Activated T-cell treated with anti-CD3 and anti-CD28 coated beads, Interleukin-2, amount 50 U/mL, for 24 hours (primary cell): ENCODE measurements around the gene FAM111A.
"Not testable (repeated sequence)": the region's sequence is repeated elsewhere in the genome, so short reads cannot be mapped to it uniquely, and the experiment has no call there.

ENCODE experiments used
- DNase-seq: peaks from one replicate; pipeline ENCODE4 v3.0.0-alpha.2; 2020
- H3K27ac Mint-ChIP-seq: 2 replicates; pipeline ENCODE4 v1.8.0; 2020; ENCODE audit warnings: mild to moderate bottlenecking, mixed read lengths
- H3K27me3 Mint-ChIP-seq: 2 replicates; pipeline ENCODE4 v1.8.0; 2020; ENCODE audit warnings: mixed read lengths
- H3K36me3 Mint-ChIP-seq: 2 replicates; pipeline ENCODE4 v1.8.0; 2020; ENCODE audit warnings: low read depth, mixed read lengths
- H3K4me1 Mint-ChIP-seq: 2 replicates; pipeline ENCODE4 v1.8.0; 2020; ENCODE audit warnings: low read depth, mixed read lengths
- H3K4me3 Mint-ChIP-seq: 2 replicates; pipeline ENCODE4 v1.8.0; 2020; ENCODE audit warnings: mild to moderate bottlenecking, moderate library complexity, mixed read lengths
- H3K9me3 Mint-ChIP-seq: 2 replicates; pipeline ENCODE4 v1.8.0; 2020; ENCODE audit warnings: mixed read lengths

The FAM111A gene

DNA sequence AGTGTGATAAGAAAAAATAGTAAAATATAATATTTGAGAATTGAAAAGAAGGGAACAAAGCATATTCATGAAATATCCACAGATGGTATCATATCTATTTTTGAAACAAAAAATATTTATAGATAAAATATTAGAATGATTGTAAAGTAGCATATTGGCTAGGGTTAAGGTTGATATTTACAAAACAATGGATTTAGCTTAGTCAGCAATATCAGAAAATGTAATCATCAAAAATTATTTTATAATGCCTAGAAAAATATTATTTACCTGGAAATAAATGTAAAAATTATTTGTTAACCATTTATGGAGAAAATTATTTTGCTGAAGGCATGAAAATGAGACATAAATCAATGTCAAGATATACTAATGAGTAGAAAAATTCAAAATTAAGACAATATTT lies 22.8 kb upstream of the FAM111A start:
- H3K4me1 Mint-ChIP-seq = no peaks in the 10 kb centered on the region
- DNase-seq = no peak
- peaks cover 60% of the 10 kb centered on the region for H3K36me3 Mint-ChIP-seq
- no peak overlapping the region for H3K4me3 Mint-ChIP-seq
- no peaks in the 10 kb centered on the region for H3K27me3 Mint-ChIP-seq
- peaks cover 16% of the 10 kb centered on the region for H3K9me3 Mint-ChIP-seq
- H3K27ac Mint-ChIP-seq = no peak overlapping the region

DNA sequence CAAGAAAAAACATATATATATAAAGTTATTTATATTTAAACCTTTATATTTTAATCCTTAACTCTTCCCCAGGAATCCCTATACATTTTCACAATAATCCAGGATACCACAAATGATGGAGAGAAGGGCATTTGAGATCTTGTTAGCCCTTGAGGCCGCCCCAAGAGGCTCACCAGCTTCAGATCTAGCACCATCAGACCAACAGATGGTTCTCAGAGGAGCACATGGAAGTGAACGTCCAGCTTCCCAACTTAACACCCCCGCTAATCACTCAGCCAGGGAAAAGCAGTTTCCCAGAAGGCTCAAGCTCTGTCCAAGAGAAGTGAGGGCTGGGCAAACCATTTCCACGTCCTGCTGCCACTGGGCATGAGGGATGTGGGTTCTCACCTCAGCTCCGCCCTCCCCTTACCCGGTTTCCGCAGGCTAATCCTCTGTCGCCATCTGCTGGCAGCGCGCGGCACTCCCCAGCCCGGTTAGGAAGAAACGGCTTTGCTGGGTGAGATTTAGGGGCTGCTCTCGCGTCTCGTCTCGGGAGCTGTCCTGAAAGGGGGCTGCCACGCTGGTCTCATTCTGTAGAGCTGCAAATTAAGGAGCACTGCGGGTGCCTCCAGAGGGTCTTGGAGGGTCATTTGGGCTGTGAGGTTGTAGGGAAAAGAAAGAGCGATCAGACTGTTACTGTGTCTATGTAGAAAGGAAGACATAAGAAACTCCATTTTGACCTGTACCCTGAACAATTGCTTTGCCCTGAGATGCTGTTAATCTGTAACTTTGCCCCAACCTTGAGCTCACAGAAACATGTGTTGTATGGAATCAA lies 6.8 kb upstream of the FAM111A start:
- Mint-ChIP-seq H3K27me3 (no peaks in the 10 kb centered on the region), H3K27ac (no peak overlapping the region), H3K4me3 (peak overlapping the region; percentile 45), H3K4me1 (peaks cover 7% of the 10 kb centered on the region), H3K36me3 (peaks cover 62% of the 10 kb centered on the region), H3K9me3 (peaks cover 8% of the 10 kb centered on the region)
- peak; percentile 95 for DNase-seq

DNA sequence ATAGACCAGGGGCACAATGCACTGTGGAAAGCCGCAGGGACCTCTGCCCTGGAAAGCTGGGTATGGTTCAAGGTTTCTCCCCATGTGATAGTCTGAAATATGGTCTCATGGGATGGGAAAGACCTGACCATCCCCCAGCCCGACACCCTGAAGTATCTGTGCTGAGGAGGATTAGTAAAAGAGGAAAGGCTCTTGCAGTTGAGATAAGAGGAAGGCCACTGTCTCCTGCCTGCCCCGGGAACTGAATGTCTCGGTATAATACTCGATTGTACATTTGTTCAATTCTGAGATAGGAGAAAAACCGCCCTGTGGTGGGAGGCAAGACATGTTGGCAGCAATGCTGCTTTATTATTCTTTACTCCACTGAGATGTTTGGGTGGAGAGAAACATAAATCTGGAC lies 6.1 kb upstream of the FAM111A start:
- H3K27ac Mint-ChIP-seq, DNase-seq, H3K4me3 Mint-ChIP-seq, H3K9me3 Mint-ChIP-seq, H3K27me3 Mint-ChIP-seq: not testable (repeated sequence)
- Mint-ChIP-seq H3K4me1 (peaks cover 14% of the 10 kb centered on the region), H3K36me3 (peaks cover 55% of the 10 kb centered on the region)

DNA sequence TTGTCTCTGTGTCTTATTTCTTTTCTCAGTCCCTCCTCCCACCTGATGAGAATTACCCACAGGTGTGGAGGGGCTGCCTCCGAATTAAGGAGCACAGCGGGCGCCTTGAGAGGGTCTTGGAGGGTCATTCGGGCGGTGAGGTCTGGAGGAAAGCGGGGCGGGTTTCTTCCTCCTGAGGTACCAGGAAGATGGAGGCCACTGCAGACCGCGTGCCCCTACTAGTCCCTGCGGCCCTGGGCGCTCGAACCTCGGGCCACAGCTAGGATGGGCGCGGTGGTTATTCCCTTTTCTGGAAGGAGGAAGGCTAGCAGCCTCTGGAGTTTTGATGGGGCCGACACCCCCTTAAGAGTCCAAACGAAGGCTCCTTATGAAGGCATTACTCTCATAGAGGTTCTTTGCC lies 5.5 kb upstream of the FAM111A start:
- DNase-seq = no peak
- Mint-ChIP-seq H3K9me3 (peaks cover 1% of the 10 kb centered on the region), H3K4me1 (peaks cover 21% of the 10 kb centered on the region), H3K36me3 (peaks cover 50% of the 10 kb centered on the region), H3K27ac (no peak overlapping the region), H3K27me3 (no peaks in the 10 kb centered on the region), H3K4me3 (no peak overlapping the region)

DNA sequence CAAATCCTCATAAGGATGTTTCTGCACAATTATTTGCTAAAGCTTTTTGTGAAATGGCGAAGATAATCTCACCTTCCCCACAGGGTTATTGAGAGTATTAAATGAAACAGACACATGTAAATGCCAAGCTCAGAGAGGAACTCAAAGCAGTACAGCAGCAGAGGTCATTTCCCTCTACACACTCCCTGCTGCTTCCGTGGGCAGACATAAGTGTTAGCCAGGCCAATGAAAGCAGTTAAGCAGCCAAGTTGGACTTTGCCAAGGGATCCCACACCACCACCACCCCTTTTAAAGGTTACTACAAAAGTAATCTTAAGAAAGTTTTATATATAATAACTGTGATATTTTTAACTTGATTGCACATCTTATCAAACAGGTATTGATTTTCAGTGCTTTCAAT lies 4.0 kb upstream of the FAM111A start:
- Mint-ChIP-seq H3K27ac (no peak overlapping the region), H3K4me1 (peaks cover 32% of the 10 kb centered on the region), H3K9me3 (no peaks in the 10 kb centered on the region), H3K36me3 (peaks cover 50% of the 10 kb centered on the region), H3K27me3 (no peaks in the 10 kb centered on the region), H3K4me3 (no peak overlapping the region)
- DNase-seq = no peak

DNA sequence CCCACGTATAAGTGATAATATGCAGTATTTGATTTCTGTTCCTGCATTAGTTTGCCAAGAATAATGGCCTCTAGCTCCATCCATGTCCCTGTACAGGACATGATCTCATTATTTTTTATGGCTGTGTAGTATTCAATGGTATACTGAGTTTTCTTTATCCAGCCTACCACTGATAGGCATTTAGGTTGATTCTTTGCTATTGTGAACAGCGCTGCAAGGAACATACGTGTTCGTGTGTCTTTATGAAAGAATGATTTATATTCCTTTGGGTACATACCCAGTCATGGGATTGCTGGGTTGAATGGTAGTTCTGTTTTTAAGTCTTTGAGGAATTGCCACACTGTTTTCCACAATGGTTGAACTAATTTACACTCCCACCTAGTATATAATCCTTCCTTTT lies 1.5 kb upstream of the FAM111A start:
- H3K27me3 Mint-ChIP-seq = no peaks in the 10 kb centered on the region
- peaks cover 52% of the 10 kb centered on the region for H3K36me3 Mint-ChIP-seq
- no peak for DNase-seq
- no peak overlapping the region for H3K27ac Mint-ChIP-seq
- peak overlapping the region; percentile 94 for H3K4me3 Mint-ChIP-seq
- H3K4me1 Mint-ChIP-seq = peaks cover 45% of the 10 kb centered on the region
- no peaks in the 10 kb centered on the region for H3K9me3 Mint-ChIP-seq

DNA sequence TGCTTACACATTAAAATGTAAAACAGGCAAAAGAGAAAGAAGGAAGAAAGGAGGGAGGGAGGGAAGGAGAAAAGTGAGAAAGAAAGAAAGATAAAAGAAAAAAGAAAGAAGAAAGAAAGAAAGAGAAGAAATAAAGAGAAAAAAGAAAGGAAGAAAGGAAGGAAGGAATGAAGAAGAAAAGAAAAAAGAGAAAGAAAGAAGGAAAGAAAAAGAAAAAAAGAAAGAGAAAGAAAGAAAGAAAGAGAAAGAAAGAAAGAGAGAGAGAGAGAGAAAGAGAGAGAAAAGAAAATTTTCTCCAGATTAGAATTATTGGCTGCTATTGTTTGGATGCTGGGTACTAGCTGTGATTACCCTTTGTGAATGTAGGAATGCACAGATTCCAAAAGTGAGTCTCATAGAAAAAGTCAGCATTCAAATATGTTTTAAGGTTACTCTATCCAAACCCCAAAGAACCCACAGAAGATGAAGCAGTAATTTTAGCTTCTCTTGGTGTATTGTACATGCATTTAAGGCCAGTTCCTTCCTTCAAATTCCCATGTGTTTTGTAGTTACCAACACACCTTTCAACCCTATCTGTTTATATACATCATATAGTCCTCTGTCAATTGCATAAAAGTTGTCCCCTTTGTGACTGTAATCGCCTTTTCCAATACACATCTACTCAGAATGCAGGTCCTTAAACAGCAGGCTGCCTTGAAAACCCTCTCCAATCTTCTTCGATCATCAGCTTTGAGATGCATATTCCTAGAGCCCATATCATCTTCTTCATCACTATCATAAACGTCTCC lies 789 bp upstream of the FAM111A start:
- peak overlapping the region; percentile 94 for H3K4me3 Mint-ChIP-seq
- no peaks in the 10 kb centered on the region for H3K9me3 Mint-ChIP-seq
- H3K36me3 Mint-ChIP-seq = peaks cover 59% of the 10 kb centered on the region
- peak overlapping the region; percentile 95 for H3K27ac Mint-ChIP-seq
- H3K4me1 Mint-ChIP-seq = peaks cover 51% of the 10 kb centered on the region
- no peak for DNase-seq
- no peaks in the 10 kb centered on the region for H3K27me3 Mint-ChIP-seq

DNA sequence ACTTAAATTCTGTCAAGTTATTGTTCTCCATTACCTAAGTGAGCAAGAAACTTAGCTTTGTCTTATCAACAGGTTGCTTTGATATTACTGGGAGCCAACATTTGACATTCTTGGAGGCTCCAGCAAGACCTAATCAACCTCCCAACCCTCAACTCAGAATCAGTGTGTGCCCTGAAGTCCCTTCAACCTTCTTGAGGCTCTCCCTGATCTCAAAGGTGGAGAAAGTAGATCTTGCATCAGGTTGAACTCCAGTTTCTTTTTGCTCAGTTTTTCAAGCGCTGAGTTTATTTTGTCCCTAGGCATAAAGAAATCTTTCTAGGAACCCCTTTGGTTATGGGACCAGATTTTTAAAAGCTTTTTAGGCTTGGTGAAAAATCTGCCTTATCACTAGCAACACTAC lies 1.4 kb downstream of the FAM111A start:
- H3K4me3 Mint-ChIP-seq = peak overlapping the region; percentile 94
- peaks cover 67% of the 10 kb centered on the region for H3K36me3 Mint-ChIP-seq
- peaks cover 64% of the 10 kb centered on the region for H3K4me1 Mint-ChIP-seq
- DNase-seq = no peak
- H3K27ac Mint-ChIP-seq = peak overlapping the region; percentile 95
- no peaks in the 10 kb centered on the region for H3K27me3 Mint-ChIP-seq
- H3K9me3 Mint-ChIP-seq = no peaks in the 10 kb centered on the region

DNA sequence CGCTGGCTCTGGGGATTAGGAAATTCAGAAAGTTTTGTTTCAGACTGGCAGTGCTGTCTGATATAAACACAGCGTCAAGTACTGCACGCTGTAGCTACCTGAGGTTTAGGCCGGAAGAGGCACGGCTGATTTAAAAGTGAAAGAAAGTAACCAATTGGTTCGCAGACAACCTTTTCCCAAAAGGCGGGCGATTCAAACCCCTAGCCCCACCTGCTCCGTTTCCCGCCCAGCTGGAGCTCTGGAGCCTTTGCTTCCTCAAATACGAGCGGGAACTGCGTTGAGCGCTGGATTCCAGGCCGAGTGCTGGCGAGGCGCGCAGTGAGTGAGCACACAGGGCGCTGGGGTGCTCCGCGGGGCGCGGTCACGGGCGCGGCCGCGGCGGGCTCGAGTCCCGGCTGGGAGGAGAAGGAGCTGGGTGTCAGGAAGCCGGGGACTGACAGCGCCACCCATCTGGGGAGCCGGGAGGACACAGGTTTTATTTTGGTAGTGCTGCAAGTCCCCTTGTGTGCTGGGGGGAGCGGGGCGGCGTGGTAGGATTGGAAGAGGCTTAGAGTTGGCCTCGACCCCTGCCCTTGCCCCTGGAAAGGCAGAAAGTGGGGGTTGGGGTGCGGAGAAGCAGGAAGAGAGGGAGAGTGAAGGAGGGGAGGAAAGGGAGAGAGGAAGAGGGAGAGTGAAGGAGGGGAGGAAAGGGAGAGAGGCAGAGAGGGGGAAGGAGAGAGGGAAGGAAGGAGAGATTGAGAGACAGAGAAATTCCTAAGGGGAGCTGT lies 2.1 kb downstream of the FAM111A start:
- Mint-ChIP-seq H3K36me3 (peaks cover 70% of the 10 kb centered on the region), H3K27me3 (no peaks in the 10 kb centered on the region), H3K27ac (peak overlapping the region; percentile 95), H3K9me3 (no peaks in the 10 kb centered on the region), H3K4me1 (peaks cover 66% of the 10 kb centered on the region), H3K4me3 (peak overlapping the region; percentile 94)
- DNase-seq = peak; percentile 78

DNA sequence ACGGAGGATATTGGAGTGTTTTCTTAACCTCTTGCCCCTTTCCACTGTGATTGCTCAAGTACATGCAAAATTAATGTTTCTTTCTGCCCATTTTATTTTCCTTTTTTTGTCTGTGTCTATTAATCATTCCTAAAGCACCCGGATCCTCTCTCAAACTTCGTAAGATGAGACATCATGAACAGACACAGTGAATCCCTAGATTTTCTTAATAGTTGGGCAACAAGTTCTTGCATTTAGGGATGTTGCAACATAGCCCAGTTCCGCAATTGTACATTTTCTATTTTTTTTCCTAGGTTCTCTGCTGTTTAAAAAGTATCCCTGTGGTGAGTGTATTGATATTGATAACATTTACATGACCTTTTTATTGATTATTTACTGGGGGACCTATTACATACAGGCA lies 2.9 kb downstream of the FAM111A start:
- H3K36me3 Mint-ChIP-seq = peaks cover 75% of the 10 kb centered on the region
- no peak for DNase-seq

DNA sequence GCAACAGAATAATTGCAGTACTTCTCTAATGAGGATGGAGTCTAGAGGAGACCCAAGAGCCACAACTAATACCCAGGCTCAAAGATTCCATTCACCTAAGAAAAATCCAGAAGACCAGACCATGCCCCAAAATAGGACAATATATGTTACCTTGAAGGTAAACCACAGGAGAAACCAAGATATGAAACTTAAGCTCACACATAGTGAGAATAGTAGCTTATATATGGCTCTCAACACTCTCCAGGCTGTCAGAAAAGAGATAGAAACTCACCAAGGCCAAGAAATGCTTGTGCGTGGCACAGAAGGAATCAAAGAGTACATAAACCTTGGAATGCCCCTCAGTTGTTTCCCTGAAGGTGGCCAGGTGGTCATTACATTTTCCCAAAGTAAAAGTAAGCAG lies 9.1 kb downstream of the FAM111A start:
- Mint-ChIP-seq H3K4me1 (peaks cover 51% of the 10 kb centered on the region), H3K27me3 (no peaks in the 10 kb centered on the region), H3K4me3 (peak overlapping the region; percentile 32), H3K36me3 (peaks cover 78% of the 10 kb centered on the region), H3K27ac (peak overlapping the region; percentile 94), H3K9me3 (no peaks in the 10 kb centered on the region)
- DNase-seq = no peak

More for the DNA sequence above, 2.9 kb downstream of the FAM111A start:
- Mint-ChIP-seq H3K4me1 (peaks cover 70% of the 10 kb centered on the region), H3K4me3 (peak overlapping the region; percentile 94), H3K9me3 (no peaks in the 10 kb centered on the region), H3K27ac (peak overlapping the region; percentile 95), H3K27me3 (no peaks in the 10 kb centered on the region)

DNA sequence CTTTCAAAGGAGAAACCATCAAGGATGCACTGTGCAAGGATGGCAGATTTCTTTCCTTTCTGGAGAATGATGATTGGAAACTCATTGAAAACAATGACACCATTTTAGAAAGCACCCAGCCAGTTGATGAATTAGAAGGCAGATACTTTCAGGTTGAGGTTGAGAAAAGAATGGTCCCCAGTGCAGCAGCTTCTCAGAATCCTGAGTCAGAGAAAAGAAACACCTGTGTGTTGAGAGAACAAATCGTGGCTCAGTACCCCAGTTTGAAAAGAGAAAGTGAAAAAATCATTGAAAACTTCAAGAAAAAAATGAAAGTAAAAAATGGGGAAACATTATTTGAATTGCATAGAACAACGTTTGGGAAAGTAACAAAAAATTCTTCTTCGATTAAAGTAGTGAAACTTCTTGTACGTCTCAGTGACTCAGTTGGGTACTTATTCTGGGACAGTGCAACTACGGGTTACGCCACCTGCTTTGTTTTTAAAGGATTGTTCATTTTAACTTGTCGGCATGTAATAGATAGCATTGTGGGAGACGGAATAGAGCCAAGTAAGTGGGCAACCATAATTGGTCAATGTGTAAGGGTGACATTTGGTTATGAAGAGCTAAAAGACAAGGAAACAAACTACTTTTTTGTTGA lies 9.8 kb downstream of the FAM111A start:
- peak overlapping the region; percentile 94 for H3K27ac Mint-ChIP-seq
- DNase-seq = no peak
- H3K4me1 Mint-ChIP-seq = peaks cover 45% of the 10 kb centered on the region
- no peaks in the 10 kb centered on the region for H3K9me3 Mint-ChIP-seq
- H3K36me3 Mint-ChIP-seq = peaks cover 71% of the 10 kb centered on the region
- H3K27me3 Mint-ChIP-seq = no peaks in the 10 kb centered on the region
- H3K4me3 Mint-ChIP-seq = peak overlapping the region; percentile 32

DNA sequence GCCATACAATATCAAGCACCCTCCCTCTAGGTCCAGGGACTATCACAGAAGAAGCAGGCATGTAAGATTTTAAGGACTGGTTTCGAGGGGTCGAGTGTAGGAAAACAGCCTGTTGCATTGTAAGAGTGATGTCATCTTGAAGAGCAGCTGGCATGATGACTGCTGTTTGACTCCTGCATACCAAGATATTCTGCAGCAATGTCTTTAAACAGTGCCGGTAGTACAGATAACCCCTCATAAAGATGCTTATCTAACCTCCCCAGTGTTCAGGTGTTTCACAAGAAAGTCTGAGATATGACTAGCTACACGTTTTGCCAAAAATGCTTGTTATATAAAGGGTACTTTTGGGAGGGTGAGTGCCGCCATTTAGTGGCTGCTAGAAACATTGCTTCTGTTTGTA lies 12.0 kb downstream of the FAM111A start:
- Mint-ChIP-seq H3K36me3 (peaks cover 51% of the 10 kb centered on the region), H3K4me1 (peaks cover 37% of the 10 kb centered on the region), H3K27me3 (no peaks in the 10 kb centered on the region), H3K9me3 (no peaks in the 10 kb centered on the region), H3K27ac (no peak overlapping the region), H3K4me3 (no peak overlapping the region)
- DNase-seq = no peak

DNA sequence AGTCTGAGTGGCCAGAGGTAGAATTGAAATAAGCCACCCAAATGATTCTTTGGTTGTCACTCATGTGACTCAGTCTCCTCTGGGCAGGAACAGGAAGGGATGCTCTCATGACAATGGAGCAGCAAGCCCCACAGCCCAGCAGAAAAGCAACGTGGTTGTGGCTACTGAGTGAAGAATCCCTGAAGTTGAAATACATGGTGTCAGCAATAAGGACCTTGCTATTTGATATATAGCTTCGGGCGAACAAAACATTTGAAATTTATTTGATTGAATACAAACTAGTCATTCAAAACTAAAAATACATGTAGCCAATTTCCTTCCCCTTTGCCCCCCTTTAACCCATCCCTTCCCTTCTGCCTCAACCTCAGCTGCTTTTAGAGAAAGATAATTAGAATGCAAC lies 14.8 kb downstream of the FAM111A start:
- DNase-seq = no peak

More for the DNA sequence above, 14.8 kb downstream of the FAM111A start:
- peaks cover 7% of the 10 kb centered on the region for H3K27me3 Mint-ChIP-seq
- H3K4me1 Mint-ChIP-seq = peaks cover 17% of the 10 kb centered on the region
- H3K27ac Mint-ChIP-seq = no peak overlapping the region
- no peak overlapping the region for H3K4me3 Mint-ChIP-seq
- no peaks in the 10 kb centered on the region for H3K9me3 Mint-ChIP-seq
- peaks cover 24% of the 10 kb centered on the region for H3K36me3 Mint-ChIP-seq
